Liver (tissue), 9 donors: ENCODE measurements around the gene GFRA1. TPM values are rescaled to one million over a fixed set of nuclear protein-coding genes. Genes with fewer than 3 reads are reported as not detected.

ENCODE experiments used
- DNase-seq: peaks from one replicate; pipeline ENCODE4 v3.0.0-alpha.2; 2017; ENCODE audit warnings: low spot score
- H3K27ac ChIP-seq, 2 donors: one replicate each; pipeline ENCODE4 v1.7.0; 2013; ENCODE audit warnings: inconsistent platforms in 2 of 2, low read length in 2 of 2, control low read depth in 1 of 2, low read depth in 1 of 2, mild to moderate bottlenecking in 1 of 2
- H3K27me3 ChIP-seq, 4 donors: one replicate each; pipeline versions ENCODE4 v1.6.1 to v1.7.0; 2013; ENCODE audit warnings: low read length in 3 of 4, inconsistent platforms in 1 of 4, mild to moderate bottlenecking in 1 of 4, moderate library complexity in 1 of 4; ENCODE audit not compliant: control insufficient read depth in 4 of 4, insufficient read depth in 4 of 4
- H3K36me3 ChIP-seq, 4 donors: one replicate each; pipeline versions ENCODE4 v1.6.1 to v1.7.0; 2013; ENCODE audit warnings: low read length in 3 of 4, mild to moderate bottlenecking in 3 of 4, low read depth in 1 of 4, moderate library complexity in 1 of 4; ENCODE audit not compliant: control insufficient read depth in 4 of 4, insufficient read depth in 3 of 4
- H3K4me1 ChIP-seq, 4 donors: one replicate each; pipeline versions ENCODE4 v1.6.1 to v1.7.0; 2013; ENCODE audit warnings: low read length in 3 of 4, mild to moderate bottlenecking in 3 of 4, moderate library complexity in 1 of 4; ENCODE audit not compliant: control insufficient read depth in 4 of 4, insufficient read depth in 4 of 4
- H3K4me3 ChIP-seq, 3 donors: one replicate each; pipeline versions ENCODE4 v1.6.1 to v1.7.0; 2013; ENCODE audit warnings: low read length in 3 of 3, control low read depth in 1 of 3, low read depth in 1 of 3, mild to moderate bottlenecking in 1 of 3
- H3K9ac ChIP-seq, 2 donors: one replicate each; pipeline ENCODE4 v1.7.0; 2013; ENCODE audit warnings: low read length in 2 of 2, mild to moderate bottlenecking in 2 of 2, moderate library complexity in 2 of 2, control low read depth in 1 of 2, low read depth in 1 of 2
- H3K9me3 ChIP-seq, 4 donors: one replicate each; pipeline versions ENCODE4 v1.6.1 to v1.7.0; 2013; ENCODE audit warnings: low read length in 3 of 4; ENCODE audit not compliant: control insufficient read depth in 4 of 4
- EGR1 ChIP-seq, 2 donors: IDR thresholded peaks; 2 replicates each; pipeline ENCODE4 v1.6.1; 2016 to 2018; ENCODE audit warnings: antibody characterized with exemption in 2 of 2, low read depth in 2 of 2
- FOXA1 ChIP-seq: IDR thresholded peaks from 2 replicates; pipeline ENCODE4 v1.6.1; 2016; ENCODE audit warnings: antibody characterized with exemption
- GABPA ChIP-seq, 2 donors: IDR thresholded peaks in 1 of 2; conservative IDR thresholded peaks in 1 of 2; 2 replicates each; pipeline ENCODE4 v1.6.1; 2016; ENCODE audit warnings: antibody characterized with exemption in 2 of 2, mild to moderate bottlenecking in 1 of 2, moderate library complexity in 1 of 2
- HNF4A ChIP-seq, 2 donors: conservative IDR thresholded peaks; 2 replicates each; pipeline ENCODE4 v1.6.1; 2016; ENCODE audit warnings: antibody characterized with exemption in 2 of 2, mild to moderate bottlenecking in 2 of 2
- HNF4G ChIP-seq: IDR thresholded peaks from 2 replicates; pipeline ENCODE4 v1.6.1; 2016; ENCODE audit warnings: antibody characterized with exemption
- JUND ChIP-seq, 2 donors: IDR thresholded peaks; 2 replicates each; pipeline ENCODE4 v1.6.1; 2016; ENCODE audit warnings: antibody characterized with exemption in 2 of 2
- NR2F2 ChIP-seq: IDR thresholded peaks from 2 replicates; pipeline ENCODE4 v1.6.1; 2016; ENCODE audit warnings: antibody characterized with exemption
- RAD21 ChIP-seq, 2 donors: IDR thresholded peaks; 2 replicates each; pipeline ENCODE4 v1.6.1; 2016; ENCODE audit warnings: antibody characterized with exemption in 2 of 2, mild to moderate bottlenecking in 2 of 2
- RXRA ChIP-seq, 2 donors: IDR thresholded peaks; 2 replicates each; pipeline ENCODE4 v1.6.1; 2017 to 2018; ENCODE audit warnings: antibody characterized with exemption in 2 of 2, mild to moderate bottlenecking in 1 of 2
- TAF1 ChIP-seq: conservative IDR thresholded peaks from 2 replicates; pipeline ENCODE4 v1.6.1; 2016; ENCODE audit warnings: antibody characterized with exemption, mild to moderate bottlenecking
- YY1 ChIP-seq: IDR thresholded peaks from 2 replicates; pipeline ENCODE4 v1.6.1; 2016; ENCODE audit warnings: antibody characterized with exemption, mild to moderate bottlenecking
- WGBS: extraction: QIAGEN DNeasy Blood & Tissue Kit; methylation state at CpG from one replicate; pipeline ENCODE4 v1.1.7; 2013; 5-methylcytosine and 5-hydroxymethylcytosine counted together
- polyA plus RNA-seq, 2 donors: library from polyadenylated mRNA; stranded (reverse) in 1 of 2; unstranded in 1 of 2; fragments of 200-250 nt in 1 of 2; fragments of >200 nt in 1 of 2; fragmentation: Nextera tagmentation in 1 of 2; extraction: Ambion mirVana in 1 of 2; gene quantifications; one replicate each; pipeline versions ENCODE4 v1.2.1 to v1.2.3, GENCODE V29; 2013 to 2015
- total RNA-seq, 2 donors: library from RNA; depleted of rRNA; stranded (reverse); fragments of >200 nt; gene quantifications; one replicate each; pipeline ENCODE4 v1.2.3, GENCODE V29; 2014
- TF ChIP-seq, protein P1 (sequence below): fragments of 150-350 bp; IDR thresholded peaks from 2 replicates; pipeline ENCODE4 v1.5.1; 2017; ENCODE audit warnings: improper control_type of control experiment, low read depth, low read length; ENCODE audit not compliant: missing input control
- TF ChIP-seq, protein P2 (sequence below): IDR thresholded peaks from 2 replicates; pipeline ENCODE4 v1.6.1; 2016; ENCODE audit warnings: antibody characterized with exemption
- TF ChIP-seq, protein P3 (sequence below): IDR thresholded peaks from 2 replicates; pipeline ENCODE4 v1.6.1; 2016; ENCODE audit warnings: antibody characterized with exemption, mild to moderate bottlenecking
- TF ChIP-seq, protein P4 (sequence below): IDR thresholded peaks from 2 replicates; pipeline ENCODE4 v1.6.1; 2016; ENCODE audit warnings: antibody characterized with exemption
- TF ChIP-seq, protein P5 (sequence below): IDR thresholded peaks from 2 replicates; pipeline ENCODE4 v1.6.1; 2016; ENCODE audit warnings: antibody characterized with exemption
- donor health status: healthy.
- donor health status: healthy.
- donor health status: healthy.
- donor health status: healthy.
- donor health status: healthy.

Gene GFRA1
- total and polyA plus RNA-seq, 4 donors = 14.2 to 53.6 (median 17.8) TPM

DNA sequence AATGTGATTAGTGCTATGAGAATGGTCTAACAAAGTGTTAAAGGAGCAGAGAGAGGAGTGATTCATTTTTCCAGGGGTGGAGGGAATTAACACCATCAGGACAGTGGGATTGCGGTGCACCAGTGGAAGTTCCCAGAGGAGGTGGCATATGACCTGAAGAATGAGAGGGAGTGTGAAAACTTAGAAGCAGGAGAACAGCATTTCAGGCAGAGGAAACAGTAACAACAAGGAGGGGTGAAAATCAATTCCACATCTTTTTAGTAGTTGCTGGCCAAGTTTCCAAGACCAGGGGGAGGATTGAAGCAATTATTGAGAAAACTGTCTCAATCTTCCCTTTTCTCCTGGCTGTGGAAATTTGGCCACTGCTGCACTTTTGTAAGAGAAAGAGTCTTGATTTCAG lies 27.5 kb upstream of the GFRA1 start:
- Histone ChIP-seq H3K27me3 (no peaks in the 10 kb centered on the region), H3K9me3 (no peaks in the 10 kb centered on the region), H3K36me3 (no peaks in the 10 kb centered on the region), H3K4me3 (no peak overlapping the region), H3K27ac (no peak overlapping the region), H3K9ac (no peak overlapping the region), H3K4me1 (no peaks in the 10 kb centered on the region)
- TF ChIP-seq, protein P1, sequence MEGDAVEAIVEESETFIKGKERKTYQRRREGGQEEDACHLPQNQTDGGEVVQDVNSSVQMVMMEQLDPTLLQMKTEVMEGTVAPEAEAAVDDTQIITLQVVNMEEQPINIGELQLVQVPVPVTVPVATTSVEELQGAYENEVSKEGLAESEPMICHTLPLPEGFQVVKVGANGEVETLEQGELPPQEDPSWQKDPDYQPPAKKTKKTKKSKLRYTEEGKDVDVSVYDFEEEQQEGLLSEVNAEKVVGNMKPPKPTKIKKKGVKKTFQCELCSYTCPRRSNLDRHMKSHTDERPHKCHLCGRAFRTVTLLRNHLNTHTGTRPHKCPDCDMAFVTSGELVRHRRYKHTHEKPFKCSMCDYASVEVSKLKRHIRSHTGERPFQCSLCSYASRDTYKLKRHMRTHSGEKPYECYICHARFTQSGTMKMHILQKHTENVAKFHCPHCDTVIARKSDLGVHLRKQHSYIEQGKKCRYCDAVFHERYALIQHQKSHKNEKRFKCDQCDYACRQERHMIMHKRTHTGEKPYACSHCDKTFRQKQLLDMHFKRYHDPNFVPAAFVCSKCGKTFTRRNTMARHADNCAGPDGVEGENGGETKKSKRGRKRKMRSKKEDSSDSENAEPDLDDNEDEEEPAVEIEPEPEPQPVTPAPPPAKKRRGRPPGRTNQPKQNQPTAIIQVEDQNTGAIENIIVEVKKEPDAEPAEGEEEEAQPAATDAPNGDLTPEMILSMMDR = no peak
- TF ChIP-seq JUND (IDR thresholded peaks at IDR 0.05) (no peak), RAD21 (IDR thresholded peaks at IDR 0.05) (no peak), FOXA1 (no peak), GABPA (IDR thresholded peaks at IDR 0.05 in 1 of 2, conservative IDR thresholded peaks at IDR 0.05 in 1 of 2) (no peak), HNF4A (conservative IDR thresholded peaks at IDR 0.05) (no peak), RXRA (IDR thresholded peaks at IDR 0.05) (no peak), HNF4G (no peak), EGR1 (IDR thresholded peaks at IDR 0.05; ENCODE audit: low read depth in 2 of 2) (no peak), YY1 (no peak)
- TF ChIP-seq, protein P2, sequence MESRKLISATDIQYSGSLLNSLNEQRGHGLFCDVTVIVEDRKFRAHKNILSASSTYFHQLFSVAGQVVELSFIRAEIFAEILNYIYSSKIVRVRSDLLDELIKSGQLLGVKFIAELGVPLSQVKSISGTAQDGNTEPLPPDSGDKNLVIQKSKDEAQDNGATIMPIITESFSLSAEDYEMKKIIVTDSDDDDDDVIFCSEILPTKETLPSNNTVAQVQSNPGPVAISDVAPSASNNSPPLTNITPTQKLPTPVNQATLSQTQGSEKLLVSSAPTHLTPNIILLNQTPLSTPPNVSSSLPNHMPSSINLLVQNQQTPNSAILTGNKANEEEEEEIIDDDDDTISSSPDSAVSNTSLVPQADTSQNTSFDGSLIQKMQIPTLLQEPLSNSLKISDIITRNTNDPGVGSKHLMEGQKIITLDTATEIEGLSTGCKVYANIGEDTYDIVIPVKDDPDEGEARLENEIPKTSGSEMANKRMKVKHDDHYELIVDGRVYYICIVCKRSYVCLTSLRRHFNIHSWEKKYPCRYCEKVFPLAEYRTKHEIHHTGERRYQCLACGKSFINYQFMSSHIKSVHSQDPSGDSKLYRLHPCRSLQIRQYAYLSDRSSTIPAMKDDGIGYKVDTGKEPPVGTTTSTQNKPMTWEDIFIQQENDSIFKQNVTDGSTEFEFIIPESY = no peak
- TF ChIP-seq, protein P3, sequence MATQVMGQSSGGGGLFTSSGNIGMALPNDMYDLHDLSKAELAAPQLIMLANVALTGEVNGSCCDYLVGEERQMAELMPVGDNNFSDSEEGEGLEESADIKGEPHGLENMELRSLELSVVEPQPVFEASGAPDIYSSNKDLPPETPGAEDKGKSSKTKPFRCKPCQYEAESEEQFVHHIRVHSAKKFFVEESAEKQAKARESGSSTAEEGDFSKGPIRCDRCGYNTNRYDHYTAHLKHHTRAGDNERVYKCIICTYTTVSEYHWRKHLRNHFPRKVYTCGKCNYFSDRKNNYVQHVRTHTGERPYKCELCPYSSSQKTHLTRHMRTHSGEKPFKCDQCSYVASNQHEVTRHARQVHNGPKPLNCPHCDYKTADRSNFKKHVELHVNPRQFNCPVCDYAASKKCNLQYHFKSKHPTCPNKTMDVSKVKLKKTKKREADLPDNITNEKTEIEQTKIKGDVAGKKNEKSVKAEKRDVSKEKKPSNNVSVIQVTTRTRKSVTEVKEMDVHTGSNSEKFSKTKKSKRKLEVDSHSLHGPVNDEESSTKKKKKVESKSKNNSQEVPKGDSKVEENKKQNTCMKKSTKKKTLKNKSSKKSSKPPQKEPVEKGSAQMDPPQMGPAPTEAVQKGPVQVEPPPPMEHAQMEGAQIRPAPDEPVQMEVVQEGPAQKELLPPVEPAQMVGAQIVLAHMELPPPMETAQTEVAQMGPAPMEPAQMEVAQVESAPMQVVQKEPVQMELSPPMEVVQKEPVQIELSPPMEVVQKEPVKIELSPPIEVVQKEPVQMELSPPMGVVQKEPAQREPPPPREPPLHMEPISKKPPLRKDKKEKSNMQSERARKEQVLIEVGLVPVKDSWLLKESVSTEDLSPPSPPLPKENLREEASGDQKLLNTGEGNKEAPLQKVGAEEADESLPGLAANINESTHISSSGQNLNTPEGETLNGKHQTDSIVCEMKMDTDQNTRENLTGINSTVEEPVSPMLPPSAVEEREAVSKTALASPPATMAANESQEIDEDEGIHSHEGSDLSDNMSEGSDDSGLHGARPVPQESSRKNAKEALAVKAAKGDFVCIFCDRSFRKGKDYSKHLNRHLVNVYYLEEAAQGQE = no peak
- TF ChIP-seq, protein P4, sequence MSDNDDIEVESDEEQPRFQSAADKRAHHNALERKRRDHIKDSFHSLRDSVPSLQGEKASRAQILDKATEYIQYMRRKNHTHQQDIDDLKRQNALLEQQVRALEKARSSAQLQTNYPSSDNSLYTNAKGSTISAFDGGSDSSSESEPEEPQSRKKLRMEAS = no peak
- 91% methylated on average over 1 of the region's 1 CpG for WGBS
- no peak for DNase-seq

DNA sequence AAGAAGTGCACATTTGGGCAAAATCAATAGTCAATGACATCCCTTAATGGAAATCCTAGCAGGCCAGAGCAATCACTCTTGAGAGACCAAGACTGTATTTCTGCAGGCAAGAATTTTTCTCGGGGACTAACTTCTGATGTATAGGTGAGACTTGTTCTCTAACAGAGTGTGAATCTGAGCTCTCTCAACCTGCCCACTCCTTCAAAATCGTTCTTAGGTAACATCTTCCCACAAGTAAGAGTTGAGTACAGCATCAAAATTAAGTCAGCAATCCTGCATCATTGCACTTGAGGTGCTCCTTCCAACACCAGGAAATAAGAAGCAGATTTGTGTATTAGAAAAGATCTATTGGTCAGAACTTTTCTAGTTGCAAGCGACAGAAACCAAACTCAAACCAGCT lies 25.6 kb upstream of the GFRA1 start:
- Histone ChIP-seq H3K9ac (no peak overlapping the region), H3K4me3 (no peak overlapping the region), H3K9me3 (no peaks in the 10 kb centered on the region), H3K4me1 (no peaks in the 10 kb centered on the region), H3K36me3 (no peaks in the 10 kb centered on the region), H3K27ac (no peak overlapping the region), H3K27me3 (no peaks in the 10 kb centered on the region)
- WGBS = 87% methylated on average over 3 of the region's 3 CpGs
- DNase-seq = no peak
- TF ChIP-seq GABPA (IDR thresholded peaks at IDR 0.05 in 1 of 2, conservative IDR thresholded peaks at IDR 0.05 in 1 of 2) (no peak), TAF1 (no peak), FOXA1 (no peak), HNF4G (no peak), YY1 (no peak), EGR1 (IDR thresholded peaks at IDR 0.05; ENCODE audit: low read depth in 2 of 2) (no peak), JUND (IDR thresholded peaks at IDR 0.05) (no peak), NR2F2 (no peak)
- TF ChIP-seq, protein P5, sequence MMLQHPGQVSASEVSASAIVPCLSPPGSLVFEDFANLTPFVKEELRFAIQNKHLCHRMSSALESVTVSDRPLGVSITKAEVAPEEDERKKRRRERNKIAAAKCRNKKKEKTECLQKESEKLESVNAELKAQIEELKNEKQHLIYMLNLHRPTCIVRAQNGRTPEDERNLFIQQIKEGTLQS = no peak
- TF ChIP-seq, protein P1 = no peak
